ENCODE results near the gene EFCAB11.

The EFCAB11 gene

DNA sequence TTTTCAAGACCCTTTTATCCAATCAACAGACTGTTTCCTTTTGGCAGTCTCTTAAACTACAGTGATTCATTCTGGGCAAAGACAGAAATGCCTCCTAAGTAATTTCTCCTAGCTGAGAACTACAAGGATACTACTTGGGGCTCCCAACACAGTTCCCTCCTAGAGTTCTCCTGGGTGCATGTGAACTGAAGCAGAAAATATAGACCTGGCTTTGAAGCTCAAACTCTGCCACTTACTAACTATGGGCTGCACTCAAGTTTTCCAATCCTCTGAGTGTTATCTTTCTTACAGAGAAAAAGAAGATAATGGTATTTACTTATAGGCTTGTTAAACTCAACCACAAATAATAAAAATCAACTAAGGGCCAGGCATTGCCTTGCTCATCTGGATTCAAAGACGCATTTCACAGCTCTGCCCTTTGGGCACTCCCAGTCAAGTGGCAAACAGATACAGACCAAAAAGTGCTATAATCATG lies 97.6 kb downstream of the EFCAB11 start:
- no peaks in the 10 kb centered on the region for H3K27me3 Mint-ChIP-seq
- H3K4me3 Mint-ChIP-seq = no peak overlapping the region
- no peaks in the 10 kb centered on the region for H3K9me3 Mint-ChIP-seq
- H3K36me3 Mint-ChIP-seq (ENCODE audit: low read depth) = no peaks in the 10 kb centered on the region
- H3K27ac Mint-ChIP-seq = no peak overlapping the region
- intact Hi-C loops (cut with micrococcal nuclease) = no loop called here
- no peaks in the 10 kb centered on the region for H3K4me1 Mint-ChIP-seq (ENCODE audit: low read depth)

DNA sequence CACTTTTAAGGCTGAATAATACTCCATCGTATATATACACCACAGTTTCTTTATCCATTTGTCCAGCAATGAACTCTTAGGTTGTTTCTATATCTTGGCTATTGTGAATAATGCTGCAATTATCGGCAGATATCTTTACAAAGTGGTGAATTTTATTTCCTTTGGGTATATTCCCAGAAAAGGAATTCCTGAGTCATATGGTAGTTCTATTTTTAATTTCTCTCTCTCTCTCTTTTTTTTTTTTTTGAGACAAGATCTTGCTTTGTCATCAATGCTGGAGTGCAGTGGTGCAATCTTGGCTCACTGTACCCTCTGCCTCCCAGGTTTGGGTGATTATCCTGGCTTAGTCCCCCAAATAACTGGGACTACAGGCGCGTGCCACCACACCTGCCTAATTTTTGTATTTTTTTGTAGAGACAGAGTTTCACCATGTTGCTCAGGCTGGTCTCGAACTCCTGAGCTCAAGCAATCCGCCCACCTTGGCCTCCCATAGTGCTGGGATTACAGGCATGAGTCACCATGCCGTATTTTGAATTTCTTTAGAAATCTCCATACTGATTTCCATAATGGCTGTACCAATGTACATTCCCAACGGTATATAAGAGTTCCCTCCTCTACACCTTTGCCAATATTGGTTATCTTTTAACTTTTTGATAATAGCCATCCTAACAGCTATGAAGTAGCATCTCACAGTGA lies 98.4 kb downstream of the EFCAB11 start:
- H3K27ac Mint-ChIP-seq = no peak overlapping the region
- no peaks in the 10 kb centered on the region for H3K4me1 Mint-ChIP-seq (ENCODE audit: low read depth)
- no peaks in the 10 kb centered on the region for H3K27me3 Mint-ChIP-seq
- H3K9me3 Mint-ChIP-seq = no peaks in the 10 kb centered on the region
- intact Hi-C loops (cut with micrococcal nuclease) = no loop called here
- no peak overlapping the region for H3K4me3 Mint-ChIP-seq
- no peaks in the 10 kb centered on the region for H3K36me3 Mint-ChIP-seq (ENCODE audit: low read depth)

DNA sequence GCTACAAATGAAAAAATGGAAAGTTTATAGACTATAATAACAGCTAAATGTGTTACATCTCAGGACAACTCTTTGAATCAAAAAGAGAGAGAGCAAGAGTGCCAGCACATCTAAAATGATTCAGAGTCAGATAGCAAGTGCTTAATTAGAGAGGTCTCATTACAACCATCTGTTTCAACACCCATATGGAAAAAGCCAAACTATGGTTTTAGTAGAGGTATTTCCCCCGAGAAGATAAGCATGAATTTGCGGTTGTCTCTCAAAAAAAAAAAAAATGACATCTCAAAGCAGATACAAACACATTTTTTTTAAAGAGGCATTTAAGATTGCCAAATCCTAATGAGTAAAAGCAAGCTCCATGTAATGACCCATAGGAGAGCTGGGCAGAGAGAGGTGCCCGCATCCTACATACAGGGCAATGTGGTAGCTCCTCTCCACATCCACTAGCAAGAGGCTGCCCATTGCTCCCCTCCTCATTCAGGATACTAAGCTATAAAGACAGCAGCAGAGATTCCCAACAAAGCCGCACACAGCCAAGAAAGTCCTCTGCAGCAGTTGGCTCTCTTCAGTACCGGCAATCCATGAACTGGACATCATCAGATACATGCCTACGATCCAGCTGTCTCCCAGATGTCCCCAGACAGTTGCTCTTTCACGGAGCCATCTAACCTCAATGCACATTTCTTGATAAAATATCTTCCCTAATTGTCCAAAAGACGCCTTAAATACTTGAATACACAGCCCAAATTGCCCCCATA lies 100.4 kb downstream of the EFCAB11 start:
- H3K9me3 Mint-ChIP-seq = no peaks in the 10 kb centered on the region
- H3K27ac Mint-ChIP-seq = no peak overlapping the region
- intact Hi-C loops (cut with micrococcal nuclease) = no loop called here
- H3K36me3 Mint-ChIP-seq (ENCODE audit: low read depth) = no peaks in the 10 kb centered on the region
- H3K27me3 Mint-ChIP-seq = no peaks in the 10 kb centered on the region
- H3K4me3 Mint-ChIP-seq = no peak overlapping the region
- peaks cover 5% of the 10 kb centered on the region for H3K4me1 Mint-ChIP-seq (ENCODE audit: low read depth)

DNA sequence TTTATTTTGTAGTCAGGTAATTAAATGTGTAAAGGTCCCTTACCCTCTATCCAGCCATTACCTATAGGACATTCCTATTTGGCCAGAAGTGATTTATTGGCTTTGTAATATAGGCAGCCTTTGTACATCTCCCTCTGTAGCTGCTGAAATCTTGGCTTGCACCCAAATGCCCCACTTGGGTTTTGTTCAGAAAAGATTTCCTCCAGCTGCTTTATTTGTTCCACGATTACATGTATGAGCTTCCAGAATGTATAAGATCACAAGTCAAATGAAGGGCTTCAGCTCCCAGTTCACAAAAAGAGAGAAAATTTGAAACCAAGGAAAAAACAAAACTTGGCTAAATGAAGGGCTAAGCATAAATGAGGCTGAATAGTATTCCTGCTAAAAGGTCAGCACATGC lies 103.4 kb downstream of the EFCAB11 start:
- H3K27ac Mint-ChIP-seq = no peak overlapping the region
- H3K27me3 Mint-ChIP-seq = no peaks in the 10 kb centered on the region
- peaks cover 5% of the 10 kb centered on the region for H3K4me1 Mint-ChIP-seq (ENCODE audit: low read depth)
- H3K9me3 Mint-ChIP-seq = peaks cover 10% of the 10 kb centered on the region
- intact Hi-C loops (cut with micrococcal nuclease) = no loop called here
- no peaks in the 10 kb centered on the region for H3K36me3 Mint-ChIP-seq (ENCODE audit: low read depth)
- no peak overlapping the region for H3K4me3 Mint-ChIP-seq

GRCh38 chr14:89849931-89850330 lies 104.6 kb downstream of the EFCAB11 start:
- Mint-ChIP-seq H3K4me1 (ENCODE audit: low read depth) (peaks cover 5% of the 10 kb centered on the region), H3K27ac (no peak overlapping the region), H3K27me3 (no peaks in the 10 kb centered on the region), H3K9me3 (peaks cover 10% of the 10 kb centered on the region), H3K4me3 (no peak overlapping the region), H3K36me3 (ENCODE audit: low read depth) (no peaks in the 10 kb centered on the region)
- intact Hi-C loops (cut with micrococcal nuclease) = no loop called here

DNA sequence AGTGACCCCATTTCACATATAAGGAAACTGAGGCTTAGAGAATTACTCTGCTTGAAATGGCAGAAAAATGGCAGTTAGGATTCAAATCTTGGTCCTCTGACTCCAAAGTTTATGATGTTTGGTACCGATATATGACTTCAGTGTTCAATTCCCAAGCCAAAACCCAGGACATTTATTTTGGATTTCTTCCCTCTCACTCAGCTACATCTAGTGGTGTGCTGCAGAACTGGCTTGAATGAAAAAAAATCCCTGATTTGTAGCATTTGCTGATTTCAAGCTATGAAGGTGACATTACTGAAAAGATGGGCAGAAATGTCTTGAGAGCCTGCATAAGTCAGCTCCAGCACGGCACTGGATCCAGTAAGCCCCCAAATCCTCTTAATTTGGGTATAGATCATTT lies 106.4 kb downstream of the EFCAB11 start:
- H3K4me3 Mint-ChIP-seq = no peak overlapping the region
- intact Hi-C loops (cut with micrococcal nuclease) = no loop called here
- no peaks in the 10 kb centered on the region for H3K36me3 Mint-ChIP-seq (ENCODE audit: low read depth)
- no peaks in the 10 kb centered on the region for H3K27me3 Mint-ChIP-seq
- peaks cover 10% of the 10 kb centered on the region for H3K9me3 Mint-ChIP-seq
- peaks cover 5% of the 10 kb centered on the region for H3K4me1 Mint-ChIP-seq (ENCODE audit: low read depth)
- no peak overlapping the region for H3K27ac Mint-ChIP-seq

DNA sequence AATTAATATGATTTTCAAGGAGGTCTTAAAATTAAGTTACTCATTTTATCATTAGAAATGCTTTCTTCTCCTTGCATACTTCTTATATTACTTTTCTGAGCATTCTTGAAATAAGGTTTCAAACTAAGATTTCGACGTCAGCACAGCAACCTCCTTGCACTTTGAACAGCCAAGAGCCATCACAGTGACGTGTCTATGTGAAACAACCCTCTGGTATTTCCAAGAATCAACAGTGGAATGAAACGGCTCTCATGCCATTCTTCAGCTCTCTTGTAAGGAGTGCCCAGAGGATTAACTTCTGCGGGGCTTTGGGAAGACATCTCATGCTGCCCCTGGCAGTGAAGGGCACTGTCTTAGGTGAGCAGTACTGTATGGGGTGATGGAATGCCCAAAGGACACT lies 109.2 kb downstream of the EFCAB11 start:
- Mint-ChIP-seq H3K9me3 (peaks cover 10% of the 10 kb centered on the region), H3K36me3 (ENCODE audit: low read depth) (no peaks in the 10 kb centered on the region), H3K4me1 (ENCODE audit: low read depth) (peaks cover 5% of the 10 kb centered on the region), H3K27ac (no peak overlapping the region), H3K27me3 (no peaks in the 10 kb centered on the region), H3K4me3 (no peak overlapping the region)
- intact Hi-C loops (cut with micrococcal nuclease) = no loop called here

DNA sequence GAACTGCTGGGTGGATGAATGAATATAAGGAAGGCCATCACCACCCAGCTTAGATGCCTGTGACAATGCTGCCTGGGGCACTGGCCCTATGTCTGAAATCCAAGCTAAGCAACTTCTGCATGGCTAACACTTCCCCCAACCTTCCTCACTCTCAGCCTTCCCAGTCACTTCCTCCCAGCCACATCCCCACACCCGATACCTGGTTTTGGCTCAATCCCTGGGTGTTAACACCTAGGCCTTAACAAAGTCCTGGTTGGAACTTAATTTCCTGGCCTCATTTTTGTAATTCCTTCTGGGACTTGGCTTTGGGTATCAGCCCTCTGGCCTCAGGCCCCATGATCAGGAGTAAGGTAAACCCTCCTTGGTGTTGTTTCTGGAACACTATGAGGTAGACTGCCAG lies 110.0 kb downstream of the EFCAB11 start:
- intact Hi-C loops (cut with micrococcal nuclease) = no loop called here

GRCh38 chr14:89842837-89843236 lies 111.7 kb downstream of the EFCAB11 start:
- no peak overlapping the region for H3K27ac Mint-ChIP-seq
- H3K4me3 Mint-ChIP-seq = no peak overlapping the region
- H3K36me3 Mint-ChIP-seq (ENCODE audit: low read depth) = no peaks in the 10 kb centered on the region
- intact Hi-C loops (cut with micrococcal nuclease) = no loop called here
- no peaks in the 10 kb centered on the region for H3K4me1 Mint-ChIP-seq (ENCODE audit: low read depth)
- H3K27me3 Mint-ChIP-seq = no peaks in the 10 kb centered on the region
- H3K9me3 Mint-ChIP-seq = peaks cover 10% of the 10 kb centered on the region

More for the DNA sequence above, 110.0 kb downstream of the EFCAB11 start:
- Mint-ChIP-seq H3K4me1 (ENCODE audit: low read depth) (no peaks in the 10 kb centered on the region), H3K36me3 (ENCODE audit: low read depth) (no peaks in the 10 kb centered on the region), H3K9me3 (peaks cover 10% of the 10 kb centered on the region), H3K4me3 (no peak overlapping the region), H3K27me3 (no peaks in the 10 kb centered on the region), H3K27ac (no peak overlapping the region)

- H3K36me3 Mint-ChIP-seq (ENCODE audit: low read depth) = no peaks in the 10 kb centered on the region
- no peaks in the 10 kb centered on the region for H3K4me1 Mint-ChIP-seq (ENCODE audit: low read depth)
- intact Hi-C loops (cut with micrococcal nuclease) = no loop called here
- H3K9me3 Mint-ChIP-seq = peaks cover 7% of the 10 kb centered on the region
- H3K27ac Mint-ChIP-seq = no peak overlapping the region
- H3K4me3 Mint-ChIP-seq = no peak overlapping the region
- H3K27me3 Mint-ChIP-seq = no peaks in the 10 kb centered on the region
Observed at GRCh38 chr14:89841851-89842250, 112.7 kb downstream of the EFCAB11 start.

DNA sequence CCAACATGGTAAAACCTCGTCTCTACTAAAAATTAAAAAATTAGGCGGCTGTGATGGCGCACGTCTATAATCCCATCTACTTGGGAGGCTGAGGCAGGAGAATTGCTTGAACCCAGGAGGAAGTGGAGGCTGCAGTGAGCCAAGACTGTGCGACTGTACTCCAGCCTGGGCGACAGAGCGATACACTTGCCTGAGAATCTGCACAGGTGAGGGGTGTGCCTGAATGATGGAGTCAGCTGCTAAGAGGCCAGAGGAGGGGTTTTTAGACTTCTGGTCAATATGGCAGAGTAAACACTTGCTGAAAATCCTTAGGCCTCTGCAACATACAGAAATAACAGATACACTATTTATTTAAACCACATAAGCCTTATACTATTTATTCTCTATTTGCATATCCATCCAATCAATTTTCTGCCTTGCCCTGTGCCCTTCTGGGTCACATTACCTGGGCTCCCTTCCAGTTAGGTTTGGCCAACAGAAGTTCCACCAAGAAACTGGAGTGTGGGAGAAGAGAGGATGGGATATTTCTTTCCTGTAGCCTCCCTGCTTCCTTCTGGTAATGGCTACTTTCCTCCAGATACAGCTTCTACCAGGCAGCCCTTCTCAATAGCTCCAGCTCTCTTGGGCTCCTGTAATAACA lies 117.6 kb downstream of the EFCAB11 start:
- Mint-ChIP-seq H3K9me3 (no peaks in the 10 kb centered on the region), H3K27me3 (no peaks in the 10 kb centered on the region)
- intact Hi-C loops (cut with micrococcal nuclease) = no loop called here

GRCh38 chr14:89833661-89834060 lies 120.9 kb downstream of the EFCAB11 start:
- Mint-ChIP-seq H3K4me1 (ENCODE audit: low read depth) (no peaks in the 10 kb centered on the region), H3K27me3 (no peaks in the 10 kb centered on the region), H3K27ac (no peak overlapping the region), H3K4me3 (no peak overlapping the region), H3K36me3 (ENCODE audit: low read depth) (no peaks in the 10 kb centered on the region), H3K9me3 (no peaks in the 10 kb centered on the region)
- intact Hi-C loops (cut with micrococcal nuclease) = no loop called here

More for the DNA sequence above, 117.6 kb downstream of the EFCAB11 start:
- Mint-ChIP-seq H3K4me3 (no peak overlapping the region), H3K4me1 (ENCODE audit: low read depth) (no peaks in the 10 kb centered on the region), H3K36me3 (ENCODE audit: low read depth) (no peaks in the 10 kb centered on the region), H3K27ac (no peak overlapping the region)

DNA sequence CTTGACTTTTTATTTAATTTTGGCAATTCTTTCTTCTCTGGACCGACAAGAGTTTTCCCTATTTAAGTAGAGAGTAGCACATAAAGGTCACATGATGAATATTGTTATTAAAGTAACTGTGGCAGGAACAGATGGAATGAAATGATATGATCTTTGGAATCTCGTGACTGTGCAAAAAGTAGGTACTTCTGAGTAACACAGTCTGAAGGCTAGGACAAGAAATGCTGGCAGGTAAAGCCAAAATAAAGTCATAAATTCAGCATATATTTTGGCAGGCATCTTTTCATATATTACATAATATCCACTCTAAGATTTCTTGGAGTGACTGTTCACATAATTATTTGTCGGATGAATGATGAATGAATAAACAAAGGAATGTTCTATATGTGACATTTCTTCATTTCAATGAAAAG lies 121.4 kb downstream of the EFCAB11 start:
- Mint-ChIP-seq H3K4me1 (ENCODE audit: low read depth) (no peaks in the 10 kb centered on the region), H3K36me3 (ENCODE audit: low read depth) (no peaks in the 10 kb centered on the region), H3K27ac (no peak overlapping the region), H3K27me3 (no peaks in the 10 kb centered on the region), H3K4me3 (no peak overlapping the region), H3K9me3 (no peaks in the 10 kb centered on the region)
- intact Hi-C loops (cut with micrococcal nuclease) = no loop called here

DNA sequence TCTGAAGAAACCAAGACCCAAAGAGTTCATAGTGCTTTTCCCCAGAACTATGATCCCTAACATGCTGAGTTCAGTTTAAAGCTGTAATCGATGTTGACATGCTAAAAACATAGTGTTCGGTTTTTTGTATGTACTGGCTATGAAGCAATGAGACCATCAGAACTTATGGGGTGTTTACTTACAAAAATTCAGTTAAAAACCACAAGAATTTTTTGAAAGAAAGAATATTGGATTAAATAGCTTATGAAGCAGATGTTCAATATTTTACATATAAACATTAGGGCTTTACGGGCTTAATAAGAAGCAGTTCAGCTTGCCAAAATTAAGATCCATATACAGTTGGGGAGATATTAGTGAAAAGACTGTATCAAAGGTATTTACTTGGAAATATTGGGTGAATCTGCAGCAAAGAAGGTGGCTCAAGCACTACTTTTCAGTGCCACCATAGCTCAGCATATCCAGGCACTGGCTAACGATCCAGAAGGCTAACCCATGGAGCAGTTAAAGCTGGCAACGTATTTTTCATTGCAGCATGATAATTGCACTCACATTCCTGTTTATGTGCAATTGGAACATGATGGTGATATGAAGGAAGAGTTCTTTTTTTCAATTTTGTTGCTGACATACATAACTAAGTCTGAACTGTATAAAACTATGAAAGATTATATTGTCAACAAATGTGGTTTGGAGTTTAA lies 125.9 kb downstream of the EFCAB11 start:
- intact Hi-C loops (cut with micrococcal nuclease) = no loop called here
- no peak overlapping the region for H3K27ac Mint-ChIP-seq
- no peak overlapping the region for H3K4me3 Mint-ChIP-seq
- H3K4me1 Mint-ChIP-seq (ENCODE audit: low read depth) = peaks cover 14% of the 10 kb centered on the region
- no peaks in the 10 kb centered on the region for H3K27me3 Mint-ChIP-seq
- H3K36me3 Mint-ChIP-seq (ENCODE audit: low read depth) = peaks cover 9% of the 10 kb centered on the region
- peaks cover 14% of the 10 kb centered on the region for H3K9me3 Mint-ChIP-seq
